Hepatic stellate cell (primary cell): ENCODE results near the gene IKZF3.

Source experiments
- DNase-seq: peaks from one replicate; pipeline ENCODE4 v3.0.0; 2011; ENCODE audit warnings: low spot score

IKZF3 gene

GRCh38 chr17:39816272-39816671 is 47.8 kb downstream of the IKZF3 start:
- no peak for DNase-seq

- DNase-seq: no peak
Observed at GRCh38 chr17:39814497-39814896, 49.6 kb downstream of the IKZF3 start.

GRCh38 chr17:39813631-39814030 is 50.5 kb downstream of the IKZF3 start:
- no peak for DNase-seq

- no peak for DNase-seq
Observed at GRCh38 chr17:39812466-39812865, 51.6 kb downstream of the IKZF3 start.

GRCh38 chr17:39810939-39811728 is 53.0 kb downstream of the IKZF3 start:
- no peak for DNase-seq

GRCh38 chr17:39809221-39809620 is 54.9 kb downstream of the IKZF3 start:
- DNase-seq: no peak

- no peak for DNase-seq
Observed at GRCh38 chr17:39808409-39808997, 55.6 kb downstream of the IKZF3 start.

- DNase-seq: no peak
Observed at GRCh38 chr17:39804839-39805238, 59.3 kb downstream of the IKZF3 start.

GRCh38 chr17:39801055-39801454 is 63.1 kb downstream of the IKZF3 start:
- no peak for DNase-seq

- DNase-seq: no peak
Observed at GRCh38 chr17:39800540-39800939, 63.6 kb downstream of the IKZF3 start.

GRCh38 chr17:39799395-39799794 is 64.7 kb downstream of the IKZF3 start:
- no peak for DNase-seq

GRCh38 chr17:39794249-39794970 is 69.7 kb downstream of the IKZF3 start:
- DNase-seq: no peak

GRCh38 chr17:39793301-39793872 is 70.7 kb downstream of the IKZF3 start:
- no peak for DNase-seq

- DNase-seq: no peak
Observed at GRCh38 chr17:39792526-39793221, 71.4 kb downstream of the IKZF3 start.

GRCh38 chr17:39791111-39791992 is 72.8 kb downstream of the IKZF3 start:
- DNase-seq: no peak

- DNase-seq: no peak
Observed at GRCh38 chr17:39787743-39788484, 76.2 kb downstream of the IKZF3 start.

GRCh38 chr17:39787041-39787440 is 77.1 kb downstream of the IKZF3 start:
- DNase-seq: no peak

GRCh38 chr17:39782980-39783379 is 81.1 kb downstream of the IKZF3 start:
- DNase-seq: no peak

- DNase-seq: no peak
Observed at GRCh38 chr17:39782481-39782880, 81.6 kb downstream of the IKZF3 start.

- DNase-seq: no peak
Observed at GRCh38 chr17:39781861-39782213, 82.3 kb downstream of the IKZF3 start.
